ENCODE measurements around the gene ERGIC1.

Gene ERGIC1

DNA sequence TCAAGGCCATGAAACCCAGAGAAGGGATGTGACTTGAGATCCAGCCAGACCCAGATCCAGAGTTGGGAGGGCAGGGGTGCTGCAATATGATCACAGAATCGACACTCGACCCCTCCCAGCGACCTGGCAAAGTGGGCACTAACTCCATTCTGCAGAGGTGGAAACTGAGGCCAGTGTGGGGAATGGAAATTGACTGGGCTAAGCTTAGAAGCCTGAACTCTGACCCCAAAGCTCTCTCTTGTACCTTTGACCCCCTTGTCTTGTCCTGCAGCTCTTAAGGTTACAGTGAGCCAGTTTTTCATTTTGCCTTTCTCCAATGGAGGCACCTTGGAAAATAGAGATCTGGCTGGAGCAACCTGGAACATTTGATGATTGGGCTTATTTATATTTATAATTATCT, 14.5 kb upstream of the ERGIC1 start:
- TF ChIP-seq, protein P1, sequence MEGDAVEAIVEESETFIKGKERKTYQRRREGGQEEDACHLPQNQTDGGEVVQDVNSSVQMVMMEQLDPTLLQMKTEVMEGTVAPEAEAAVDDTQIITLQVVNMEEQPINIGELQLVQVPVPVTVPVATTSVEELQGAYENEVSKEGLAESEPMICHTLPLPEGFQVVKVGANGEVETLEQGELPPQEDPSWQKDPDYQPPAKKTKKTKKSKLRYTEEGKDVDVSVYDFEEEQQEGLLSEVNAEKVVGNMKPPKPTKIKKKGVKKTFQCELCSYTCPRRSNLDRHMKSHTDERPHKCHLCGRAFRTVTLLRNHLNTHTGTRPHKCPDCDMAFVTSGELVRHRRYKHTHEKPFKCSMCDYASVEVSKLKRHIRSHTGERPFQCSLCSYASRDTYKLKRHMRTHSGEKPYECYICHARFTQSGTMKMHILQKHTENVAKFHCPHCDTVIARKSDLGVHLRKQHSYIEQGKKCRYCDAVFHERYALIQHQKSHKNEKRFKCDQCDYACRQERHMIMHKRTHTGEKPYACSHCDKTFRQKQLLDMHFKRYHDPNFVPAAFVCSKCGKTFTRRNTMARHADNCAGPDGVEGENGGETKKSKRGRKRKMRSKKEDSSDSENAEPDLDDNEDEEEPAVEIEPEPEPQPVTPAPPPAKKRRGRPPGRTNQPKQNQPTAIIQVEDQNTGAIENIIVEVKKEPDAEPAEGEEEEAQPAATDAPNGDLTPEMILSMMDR (IDR thresholded peaks at IDR 0.05; ENCODE audit: low read depth, low read length, missing control alignments), result no peak
- DNase-seq (ENCODE audit: extremely low read depth, low read depth), result no peak

DNA sequence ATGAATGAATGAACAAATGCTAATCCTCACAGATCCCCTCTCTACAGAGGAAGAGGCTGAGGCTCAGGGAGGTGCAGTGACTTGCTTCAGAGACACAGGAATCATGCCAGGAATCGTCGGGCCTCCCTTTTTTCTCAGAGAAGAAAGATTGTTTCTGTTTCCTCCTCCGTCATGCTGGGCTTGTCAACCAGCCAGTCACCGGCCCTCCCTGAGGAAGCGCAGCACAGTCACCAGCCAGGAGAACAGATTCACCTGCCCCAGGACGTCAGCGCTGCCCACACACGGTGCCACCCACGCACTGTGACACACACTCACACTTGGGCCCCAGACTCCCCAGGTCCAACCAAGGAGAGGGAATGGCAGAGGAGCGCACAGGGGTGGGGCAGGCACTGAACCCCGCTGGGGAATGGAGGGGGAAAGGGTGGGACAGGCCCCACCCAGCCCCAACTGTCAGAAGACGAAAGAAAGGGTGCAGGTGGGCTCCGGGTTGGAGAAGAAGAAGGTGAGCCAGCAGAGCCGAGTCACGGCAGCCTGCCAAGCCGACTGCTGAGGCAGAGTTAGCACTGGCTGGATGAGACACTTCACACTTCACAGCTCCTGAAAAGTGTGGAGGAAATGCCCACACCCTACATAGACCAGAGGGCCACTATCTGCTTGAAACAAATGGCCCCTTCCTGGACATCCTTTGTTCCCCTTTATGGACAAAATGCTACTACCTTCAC, 13.8 kb upstream of the ERGIC1 start:
- DNase-seq (ENCODE audit: extremely low read depth, low read depth), result no peak
- TF ChIP-seq, protein P1 (IDR thresholded peaks at IDR 0.05; ENCODE audit: low read depth, low read length, missing control alignments), result no peak
- H3K4me3 ChIP-seq (replicated peaks; ENCODE audit: low read depth, low read length), result no peak overlapping the region

More for the DNA sequence above, 14.5 kb upstream of the ERGIC1 start:
- H3K4me3 ChIP-seq (replicated peaks; ENCODE audit: low read depth, low read length), result no peak overlapping the region

DNA sequence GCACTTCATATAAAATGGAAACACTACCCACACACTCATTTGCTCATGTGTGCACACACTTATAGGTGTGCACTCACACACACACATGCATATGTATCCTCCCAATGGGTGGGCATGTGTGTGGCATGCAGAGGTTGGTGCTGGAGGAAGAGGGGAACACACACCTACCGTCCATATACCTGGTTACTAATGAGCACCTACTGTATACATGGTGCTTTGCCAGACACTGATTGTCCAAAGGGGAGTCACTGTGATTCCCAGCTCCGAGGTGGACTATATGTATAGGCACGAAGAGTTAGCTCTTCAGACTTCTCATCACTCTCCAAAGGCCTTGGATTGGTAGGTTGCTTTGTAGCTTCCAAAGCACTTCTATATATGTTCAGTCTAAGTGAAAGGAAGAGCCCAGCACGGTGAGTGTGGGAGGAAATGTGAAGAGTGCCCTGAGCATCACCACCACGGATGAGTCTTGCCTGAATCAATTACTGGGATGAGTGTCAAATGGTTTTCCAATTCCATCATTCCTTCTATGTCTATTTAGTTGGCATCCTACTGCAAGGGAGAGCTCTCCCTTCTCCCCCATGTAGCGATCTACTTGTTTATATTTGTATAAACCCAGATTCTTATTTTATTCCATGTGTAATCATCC, 12.6 kb upstream of the ERGIC1 start:
- TF ChIP-seq, protein P1 (IDR thresholded peaks at IDR 0.05; ENCODE audit: low read depth, low read length, missing control alignments), result no peak
- no peak overlapping the region for H3K4me3 ChIP-seq (replicated peaks; ENCODE audit: low read depth, low read length)
- DNase-seq (ENCODE audit: extremely low read depth, low read depth), result no peak

DNA sequence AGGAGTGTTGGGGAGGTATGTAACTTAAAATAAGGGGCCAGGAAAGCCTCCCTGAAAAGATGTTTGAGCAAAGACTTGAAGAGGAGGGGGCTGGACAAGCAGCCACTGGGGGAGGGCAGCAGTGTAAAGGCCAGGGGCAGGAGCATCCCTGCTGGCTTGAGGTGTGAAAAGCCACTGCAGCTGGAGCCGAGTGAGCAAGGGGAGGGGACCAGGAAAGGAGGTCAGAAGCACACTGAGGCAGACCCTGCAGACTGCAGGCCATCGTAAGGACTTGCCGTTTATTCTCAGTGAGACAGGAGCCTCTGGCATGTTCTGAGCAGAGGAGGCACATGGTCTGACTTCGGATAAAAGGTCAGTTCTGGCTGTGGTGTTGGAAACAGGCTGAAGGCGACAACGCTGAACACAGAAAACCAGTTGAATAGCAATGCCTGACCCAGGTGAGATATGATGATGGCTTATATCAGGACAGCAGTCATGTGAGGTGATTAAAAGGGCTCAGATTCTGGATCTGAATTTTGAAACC, 10.2 kb upstream of the ERGIC1 start:
- TF ChIP-seq, protein P1 (IDR thresholded peaks at IDR 0.05; ENCODE audit: low read depth, low read length, missing control alignments), result no peak
- DNase-seq (ENCODE audit: extremely low read depth, low read depth), result no peak
- H3K4me3 ChIP-seq (replicated peaks; ENCODE audit: low read depth, low read length), result no peak overlapping the region

DNA sequence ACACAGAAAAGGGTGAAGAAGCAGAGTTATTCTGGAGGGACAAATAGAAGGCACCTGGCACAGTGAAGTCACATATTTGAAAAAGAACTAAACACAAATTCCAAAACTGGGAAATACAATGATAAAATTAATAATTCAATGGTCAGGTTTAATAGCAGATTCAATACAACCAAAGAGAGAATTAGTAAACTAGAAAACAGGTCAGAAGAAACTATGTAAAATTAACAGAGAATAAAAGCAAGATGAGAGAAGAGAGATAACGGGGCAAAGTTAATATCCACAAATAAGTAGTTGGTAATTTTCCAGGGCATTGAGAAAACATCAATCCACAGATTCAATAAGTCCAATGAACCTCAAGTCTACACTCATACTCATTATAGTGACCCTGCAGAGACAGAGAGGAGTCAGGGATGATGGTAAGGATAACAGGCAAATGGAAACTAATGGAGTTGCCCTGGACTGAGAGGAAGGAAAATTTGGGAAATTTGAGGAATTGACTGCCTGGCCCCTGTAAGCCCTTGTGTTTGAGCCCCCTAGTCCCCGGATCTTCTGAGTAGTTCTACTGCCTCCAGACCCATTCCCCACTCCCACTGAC, 8.3 kb upstream of the ERGIC1 start:
- H3K4me3 ChIP-seq (replicated peaks; ENCODE audit: low read depth, low read length), result no peak overlapping the region
- TF ChIP-seq, protein P1 (IDR thresholded peaks at IDR 0.05; ENCODE audit: low read depth, low read length, missing control alignments), result no peak
- DNase-seq (ENCODE audit: extremely low read depth, low read depth), result no peak

DNA sequence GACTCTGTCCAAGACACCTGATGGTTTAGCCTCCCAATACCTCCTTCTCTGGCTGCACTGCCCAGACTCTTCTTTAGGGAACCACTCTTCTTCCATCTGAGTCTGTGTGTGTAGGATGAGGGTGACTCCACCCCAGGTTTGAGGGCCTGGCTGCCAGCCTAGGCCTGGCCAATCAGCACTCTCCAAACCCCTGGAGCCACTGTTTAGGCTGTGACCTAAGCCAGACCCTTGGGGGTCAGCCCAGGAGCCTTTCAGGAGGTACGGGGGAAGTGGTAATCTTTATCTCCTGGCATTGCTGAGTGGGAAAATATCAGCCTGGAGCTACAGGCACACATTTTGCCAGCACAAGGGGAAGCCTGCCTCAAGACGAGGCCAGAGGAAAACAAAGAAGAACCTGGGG, 6.2 kb upstream of the ERGIC1 start:
- no peak overlapping the region for H3K4me3 ChIP-seq (replicated peaks; ENCODE audit: low read depth, low read length)
- no peak for DNase-seq (ENCODE audit: extremely low read depth, low read depth)
- TF ChIP-seq, protein P1 (IDR thresholded peaks at IDR 0.05; ENCODE audit: low read depth, low read length, missing control alignments), result no peak
